Colon (tissue), 2 donors: ENCODE results near the gene ZCCHC2.

ENCODE experiments used
- FAIRE-seq: peaks from 2 replicates; lab custom pipeline; 2012; peaks lifted over from hg19 to GRCh38; lab: Jason Lieb, UNC
- donor health status: control.
- donor health status: control.

ZCCHC2 gene

DNA sequence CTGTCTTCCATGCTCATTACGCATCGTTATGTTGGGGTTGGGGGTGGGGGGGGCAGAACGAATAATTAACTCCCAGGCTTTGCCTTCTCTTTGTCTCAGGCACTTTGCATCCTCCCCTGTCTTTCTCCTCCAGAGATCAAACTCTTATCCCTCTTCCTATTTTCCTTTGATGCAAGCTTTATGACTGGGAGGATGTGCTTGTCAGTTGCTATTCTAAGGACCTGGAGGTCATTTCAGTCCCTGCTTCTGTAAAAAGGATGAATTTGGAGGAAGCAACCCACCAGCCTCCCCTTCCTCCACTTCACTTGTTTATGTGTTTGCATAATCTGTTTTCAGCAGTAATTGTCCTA is 87.5 kb downstream of the ZCCHC2 start:
- FAIRE-seq = no peak

DNA sequence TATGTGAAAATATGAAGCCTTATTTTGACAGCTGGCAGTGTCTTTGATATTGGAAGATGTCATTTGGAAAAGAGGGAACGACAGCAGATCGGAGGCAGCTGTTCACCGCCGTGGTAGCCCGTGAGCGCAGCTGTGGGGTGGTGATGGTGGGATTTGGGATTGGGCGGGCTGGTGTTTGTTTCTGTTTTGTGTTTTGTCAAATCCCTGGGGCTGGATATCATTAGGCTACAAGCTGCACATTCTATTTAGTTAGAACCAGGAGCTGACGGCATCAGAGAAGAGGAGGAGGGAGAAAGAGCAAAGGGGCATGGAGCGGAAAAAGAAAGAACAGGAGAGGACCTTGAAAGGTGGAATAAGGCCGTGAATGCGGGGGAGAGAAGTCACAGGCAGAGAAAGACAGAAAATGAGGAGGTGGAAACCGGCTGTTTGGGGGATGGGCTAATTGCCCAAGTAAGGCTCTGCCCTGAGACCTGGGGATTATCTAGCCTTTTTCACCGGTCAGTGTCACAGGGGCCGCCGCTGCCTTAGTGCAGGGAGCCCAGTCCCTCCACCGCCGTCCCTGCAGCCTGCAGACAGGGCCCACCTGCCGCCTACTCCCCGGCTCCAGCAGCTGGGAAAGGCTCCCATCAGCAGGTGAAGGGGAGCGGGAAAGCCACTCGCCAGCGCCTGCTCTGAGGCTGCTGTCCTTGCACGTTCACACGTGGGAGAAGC is 88.0 kb downstream of the ZCCHC2 start:
- no peak for FAIRE-seq

DNA sequence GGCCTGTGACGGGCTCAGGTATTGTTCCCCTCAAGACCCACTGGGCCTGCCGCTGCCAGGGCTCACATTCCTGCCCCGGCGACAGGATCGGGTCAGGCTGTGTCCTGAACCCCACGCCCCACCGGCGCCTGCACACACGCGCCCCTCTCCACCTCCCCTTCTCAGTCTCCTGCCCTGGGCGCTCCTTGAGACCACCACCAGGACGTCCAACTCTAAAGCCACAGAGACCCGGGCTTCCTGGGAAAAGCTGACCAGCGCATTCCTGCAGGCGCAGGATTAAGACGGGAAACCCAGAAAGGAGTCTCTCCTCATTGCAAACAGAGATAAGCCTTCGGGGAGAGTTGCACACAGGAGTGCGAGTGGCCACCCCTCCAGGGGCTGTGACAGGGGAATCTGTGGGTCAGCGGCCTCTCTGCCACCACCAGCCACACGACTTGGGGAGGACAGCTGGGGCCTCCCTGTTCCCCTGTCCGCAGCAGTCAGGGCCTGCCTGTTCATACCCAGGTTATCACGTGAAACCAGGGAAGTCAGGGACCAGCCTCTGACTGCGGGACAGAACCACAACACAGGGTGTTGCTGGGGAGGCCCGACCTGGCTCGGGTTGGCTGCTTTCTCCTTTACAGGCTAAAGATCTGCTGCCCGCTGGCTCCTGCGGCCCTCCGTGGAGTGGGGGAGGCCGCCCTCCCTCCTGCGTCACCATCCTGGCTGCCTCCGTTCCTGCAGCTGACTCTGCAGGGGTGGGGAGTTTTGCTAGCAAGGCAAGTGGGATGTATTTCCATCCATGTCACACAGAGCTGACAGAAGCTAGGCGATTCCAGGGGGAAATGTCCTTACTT is 88.8 kb downstream of the ZCCHC2 start:
- FAIRE-seq = no peak

DNA sequence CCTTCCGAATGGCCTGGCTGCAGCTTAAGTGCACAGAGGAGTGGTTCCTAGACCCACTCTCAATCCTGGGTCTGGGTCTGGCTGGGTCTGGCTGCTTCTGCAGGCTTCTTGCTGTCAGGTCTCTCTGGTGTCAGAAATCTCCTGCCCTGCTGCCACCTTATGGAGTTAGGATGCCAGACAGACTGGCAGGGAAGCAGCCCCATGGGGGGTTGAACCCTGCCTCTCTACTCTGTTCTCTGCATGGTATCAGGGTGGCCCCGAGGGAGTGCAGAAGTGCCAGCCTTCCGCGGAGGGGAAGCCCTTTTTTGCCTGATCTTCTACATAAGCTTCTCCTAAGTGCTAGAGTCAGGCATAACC is 89.4 kb downstream of the ZCCHC2 start:
- FAIRE-seq = no peak

DNA sequence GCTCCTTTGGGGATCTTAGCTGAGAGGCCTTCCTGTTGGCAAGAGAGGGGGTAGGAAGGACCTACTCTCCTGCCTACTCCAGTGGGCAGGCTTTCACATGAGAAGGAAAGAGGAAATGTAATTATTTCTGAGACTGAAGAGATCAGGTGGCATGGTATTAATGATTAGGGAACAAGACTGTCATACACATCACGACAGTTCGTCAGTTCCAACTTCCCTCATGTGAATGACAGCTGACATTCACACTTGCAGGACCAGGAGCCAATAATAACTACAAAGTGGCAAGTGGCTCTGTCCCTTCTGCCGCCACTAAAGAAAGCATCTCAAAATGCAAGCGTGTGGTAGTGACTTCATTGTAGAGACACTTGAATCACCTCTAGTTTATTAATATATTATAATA is 90.0 kb downstream of the ZCCHC2 start:
- FAIRE-seq = no peak

DNA sequence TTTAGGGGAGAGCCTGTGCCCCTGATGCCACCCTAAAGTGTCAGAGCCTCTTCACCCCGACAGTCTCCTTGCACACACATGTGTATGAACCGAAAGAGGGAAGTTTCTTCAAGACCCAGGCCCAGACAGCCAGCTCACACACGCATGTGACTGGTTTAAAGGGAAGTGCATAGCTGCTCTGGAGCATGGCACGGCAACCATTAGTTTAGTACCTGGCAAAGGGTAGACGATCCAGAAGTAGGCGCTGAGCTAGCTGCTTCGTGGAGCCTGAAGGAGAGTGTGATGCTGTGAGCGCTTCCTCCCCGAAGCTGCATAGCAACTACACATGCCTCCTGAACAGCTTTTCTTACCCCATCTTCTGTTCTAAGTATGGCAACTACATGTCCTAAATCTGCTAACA is 91.7 kb downstream of the ZCCHC2 start:
- no peak for FAIRE-seq

DNA sequence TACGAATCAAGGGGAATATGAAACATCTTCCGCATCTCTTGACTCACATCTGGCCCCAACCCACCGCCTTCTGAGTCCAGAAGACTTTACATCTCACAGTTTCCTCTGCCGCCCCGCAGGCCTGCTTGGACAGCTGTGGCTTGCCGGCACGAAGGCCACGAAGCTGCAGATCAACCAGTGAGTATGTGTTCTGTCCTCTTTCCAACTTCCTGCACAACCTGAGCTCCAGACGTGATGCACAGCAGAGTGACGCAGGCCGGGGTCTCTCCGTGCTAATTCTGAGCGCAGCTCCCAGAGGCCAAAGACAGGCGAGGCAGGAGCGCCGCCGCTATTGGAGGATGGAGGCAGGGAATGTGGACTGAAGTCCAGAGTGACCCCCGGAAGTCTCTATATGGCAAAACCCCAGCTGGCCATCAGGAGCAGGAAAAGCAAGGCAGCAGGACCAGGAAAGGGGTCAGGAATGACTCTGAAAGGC is 93.5 kb downstream of the ZCCHC2 start:
- no peak for FAIRE-seq

DNA sequence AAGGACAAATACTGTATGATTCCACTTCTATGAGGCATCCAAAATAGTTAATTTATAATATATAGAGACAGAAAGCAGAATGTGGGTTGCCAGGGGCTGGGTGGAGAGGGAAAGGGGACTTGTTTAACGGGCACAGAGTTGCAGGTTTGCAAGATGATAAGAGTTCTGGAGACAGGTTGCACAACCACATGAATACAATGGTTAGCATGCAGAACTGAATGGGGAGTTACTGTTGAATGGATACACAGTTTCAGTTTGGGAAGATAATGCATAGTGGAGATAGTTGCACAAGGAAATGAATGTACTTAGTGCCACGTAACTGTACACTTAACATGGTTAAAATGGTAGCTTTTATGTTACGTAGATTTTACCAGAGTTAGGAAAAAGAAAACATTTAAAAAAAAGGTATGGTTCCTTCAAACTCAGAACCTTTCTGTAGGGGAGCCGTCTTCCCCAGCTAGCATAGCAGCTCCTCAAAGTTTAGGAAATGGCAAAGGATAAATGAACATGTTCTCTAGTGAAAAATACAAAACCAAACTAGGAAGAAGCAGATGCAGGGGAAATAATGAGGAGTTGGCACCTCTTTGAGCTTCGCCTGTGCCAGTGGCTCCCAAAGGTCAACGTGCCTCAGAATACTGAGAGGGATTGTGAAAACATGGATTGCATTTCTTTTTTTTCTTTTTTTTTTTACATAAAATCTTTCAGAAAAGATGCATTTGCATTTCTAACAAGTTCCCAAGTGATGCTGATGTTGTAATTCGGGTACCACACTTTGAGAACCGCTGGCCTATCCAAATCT is 95.2 kb downstream of the ZCCHC2 start:
- FAIRE-seq = no peak

DNA sequence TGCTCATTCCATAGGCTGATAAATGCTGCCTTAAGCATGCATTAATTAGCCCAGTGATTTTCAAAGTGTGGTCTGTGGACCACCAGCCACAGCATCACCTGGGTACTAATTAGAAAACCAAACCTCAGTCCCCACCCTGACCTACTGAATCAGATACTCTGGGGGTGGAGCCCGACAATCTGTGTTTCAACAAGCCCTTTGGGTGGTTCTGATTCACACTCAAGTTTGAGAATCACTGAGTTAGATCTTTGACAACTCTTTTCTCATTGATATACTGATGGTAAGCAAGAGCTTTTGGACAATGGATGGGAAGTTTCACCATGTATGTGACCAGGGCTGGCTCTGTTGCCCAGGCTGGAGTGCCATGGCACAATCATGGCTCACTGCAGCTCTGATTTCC is 95.9 kb downstream of the ZCCHC2 start:
- no peak for FAIRE-seq

DNA sequence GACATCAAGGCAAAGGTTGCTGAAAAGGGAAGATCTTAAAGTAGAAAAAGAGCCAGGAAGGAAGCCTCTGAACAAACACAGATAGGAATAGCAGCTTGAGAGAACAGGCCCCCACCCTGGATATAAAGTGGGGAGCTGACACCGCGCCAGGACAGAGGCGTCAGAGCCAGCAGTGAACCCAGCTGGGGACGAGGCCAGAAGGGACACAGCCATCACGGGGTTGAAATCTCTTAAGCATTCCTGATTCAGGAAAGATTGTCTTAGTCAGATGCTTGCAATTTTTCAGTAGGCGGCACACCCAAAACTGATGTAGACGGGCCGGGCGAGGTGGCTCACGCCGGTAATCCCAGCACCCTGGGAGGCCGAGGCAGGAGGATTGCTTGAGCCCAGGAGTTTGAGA is 98.7 kb downstream of the ZCCHC2 start:
- FAIRE-seq = no peak

DNA sequence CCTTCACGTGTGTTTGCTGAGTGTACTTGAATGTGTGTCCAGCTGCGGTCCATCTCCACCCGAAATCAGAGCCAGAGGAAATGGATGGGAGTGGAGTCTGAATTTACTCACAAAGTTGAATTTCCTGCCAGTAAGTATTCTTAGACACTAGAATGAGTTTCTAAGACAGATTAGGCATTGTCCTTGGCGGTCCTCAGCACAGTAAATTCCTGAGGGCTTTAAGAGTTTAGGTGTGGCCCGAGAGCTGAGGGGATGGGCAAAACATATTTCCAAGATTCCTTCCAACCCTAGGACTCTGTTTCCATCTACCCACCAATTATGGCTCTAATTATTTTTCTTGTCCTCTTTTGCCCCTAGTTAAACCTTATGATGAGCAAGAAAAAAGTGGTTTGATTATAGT is 102.2 kb downstream of the ZCCHC2 start:
- no peak for FAIRE-seq
